Femur (tissue), 1 donor: ENCODE data around the gene CCDC178.

ENCODE experiments used
- DNase-seq: peaks from one replicate; pipeline ENCODE4 v3.0.0-alpha.2; 2017

Gene CCDC178

DNA sequence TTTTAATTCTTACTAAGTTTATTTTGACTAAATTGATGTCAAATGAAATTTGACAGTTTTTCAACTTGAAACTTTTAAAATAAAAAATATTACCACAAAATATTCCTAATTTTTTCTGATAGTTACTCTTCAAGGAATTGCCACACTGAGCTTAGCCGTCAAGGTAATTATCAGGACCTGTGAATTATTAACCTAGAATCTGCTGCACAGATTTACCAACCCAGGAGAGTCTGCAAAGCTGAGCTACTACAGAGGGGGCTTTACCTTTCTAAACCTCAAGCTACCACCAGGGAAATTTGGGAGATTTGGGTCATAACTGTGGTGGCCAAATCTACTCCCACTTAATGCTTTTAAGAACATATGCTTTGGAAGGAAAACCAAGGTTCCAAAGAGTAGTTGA lies 324.6 kb downstream of the CCDC178 start:
- DNase-seq, result no peak

GRCh38 chr18:33115476-33115875 lies 325.0 kb downstream of the CCDC178 start:
- no peak for DNase-seq

- no peak for DNase-seq
These were observed 325.8 kb downstream of the CCDC178 start for GRCh38 chr18:33114749-33115148.

DNA sequence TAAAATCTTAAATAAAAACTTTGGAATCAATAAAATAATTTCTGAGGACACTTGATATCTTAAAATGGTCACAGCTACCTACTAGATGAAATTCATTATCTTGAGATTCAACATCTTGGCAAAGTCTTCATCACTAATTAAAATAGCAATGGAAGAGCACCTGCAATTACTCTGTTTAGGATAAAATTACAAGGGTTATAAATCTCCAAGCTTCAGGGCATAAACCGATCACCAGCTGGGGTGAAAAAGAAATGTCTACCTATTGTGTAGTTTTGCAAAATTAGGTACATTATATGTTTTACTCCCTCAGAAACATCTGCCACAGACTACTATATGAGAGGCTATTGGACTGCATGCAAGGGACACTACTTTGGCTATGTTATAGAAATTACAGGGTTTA lies 327.1 kb downstream of the CCDC178 start:
- DNase-seq, result no peak

DNA sequence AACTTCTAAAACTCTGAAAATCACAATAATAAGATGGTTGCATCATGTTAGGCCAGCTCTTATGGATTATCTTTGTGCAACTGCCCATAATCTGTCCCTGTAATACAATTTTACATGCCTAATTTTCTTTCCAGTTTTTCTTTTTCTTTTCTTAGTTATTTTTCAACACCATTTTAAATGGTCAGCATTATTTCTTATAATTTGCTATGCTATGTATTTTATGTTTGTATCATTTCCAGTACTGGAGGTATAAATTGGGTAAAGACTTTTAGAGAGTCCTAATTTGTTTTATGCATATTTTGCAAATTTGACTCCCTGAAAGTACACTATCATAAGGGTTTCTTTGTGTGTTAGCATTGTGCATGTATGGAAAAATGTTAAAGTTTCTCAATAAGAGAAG lies 333.0 kb downstream of the CCDC178 start:
- no peak for DNase-seq

DNA sequence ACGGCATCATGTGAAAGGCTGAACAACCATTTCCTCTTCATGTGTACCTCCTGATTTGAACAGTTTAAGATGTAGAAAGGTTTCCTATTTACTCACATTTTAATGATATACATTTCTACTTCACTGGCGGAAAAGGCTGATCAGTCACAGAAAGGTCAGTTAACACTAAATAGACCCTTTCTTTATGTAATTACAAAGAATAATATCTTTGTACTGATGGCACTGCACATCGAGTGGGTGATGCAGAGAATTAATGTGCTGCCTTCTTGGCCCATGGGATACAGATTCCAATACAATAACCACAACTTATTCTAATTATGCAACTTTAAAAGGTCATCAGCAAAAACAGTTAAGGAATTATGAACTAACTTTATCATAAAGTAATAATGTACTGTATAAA lies 339.2 kb downstream of the CCDC178 start:
- no peak for DNase-seq

GRCh38 chr18:33099626-33100025 lies 340.9 kb downstream of the CCDC178 start:
- no peak for DNase-seq

GRCh38 chr18:33097126-33097525 lies 343.4 kb downstream of the CCDC178 start:
- no peak for DNase-seq

DNA sequence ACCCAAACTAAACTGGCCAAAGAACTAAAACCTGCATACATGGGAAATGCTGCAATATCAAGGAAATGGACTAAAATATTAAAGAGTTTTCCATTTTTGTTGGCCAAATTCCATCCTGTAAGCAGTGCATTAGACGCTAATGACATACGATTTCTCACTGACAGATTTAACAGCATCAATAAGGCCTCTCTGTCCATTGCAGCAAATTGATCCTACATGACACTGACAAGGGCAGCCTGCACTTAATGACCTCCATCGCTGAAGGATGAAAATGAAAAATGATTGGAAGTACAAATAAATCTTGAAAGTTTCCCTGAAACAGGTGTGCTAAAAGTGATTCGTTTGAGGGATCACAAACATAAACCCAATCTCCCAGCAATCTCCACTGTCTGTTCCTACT lies 350.1 kb downstream of the CCDC178 start:
- DNase-seq, result no peak

DNA sequence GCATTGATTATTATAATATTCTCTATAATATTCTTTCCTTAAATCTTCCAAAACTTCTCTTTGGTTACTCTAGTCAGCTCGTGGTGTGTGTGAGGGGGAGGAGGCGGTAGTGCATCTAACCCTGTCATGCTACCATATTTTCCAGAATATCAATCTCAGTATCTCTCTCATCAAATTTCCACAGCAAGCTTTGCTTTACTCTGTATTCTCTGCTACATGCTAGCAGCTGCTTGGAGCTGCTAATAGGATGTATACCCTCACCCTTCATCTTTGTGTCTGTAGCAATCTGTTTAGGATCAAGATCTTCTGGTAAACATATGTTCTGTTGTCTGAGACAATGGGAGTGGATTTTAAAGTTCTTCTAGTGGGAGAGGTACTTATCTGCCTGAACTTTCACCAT lies 363.9 kb downstream of the CCDC178 start:
- no peak for DNase-seq

- no peak for DNase-seq
These were observed 366.4 kb downstream of the CCDC178 start for GRCh38 chr18:33074125-33074524.

GRCh38 chr18:33062834-33063364 lies 377.6 kb downstream of the CCDC178 start:
- no peak for DNase-seq

GRCh38 chr18:33052886-33053285 lies 387.6 kb downstream of the CCDC178 start:
- no peak for DNase-seq

DNA sequence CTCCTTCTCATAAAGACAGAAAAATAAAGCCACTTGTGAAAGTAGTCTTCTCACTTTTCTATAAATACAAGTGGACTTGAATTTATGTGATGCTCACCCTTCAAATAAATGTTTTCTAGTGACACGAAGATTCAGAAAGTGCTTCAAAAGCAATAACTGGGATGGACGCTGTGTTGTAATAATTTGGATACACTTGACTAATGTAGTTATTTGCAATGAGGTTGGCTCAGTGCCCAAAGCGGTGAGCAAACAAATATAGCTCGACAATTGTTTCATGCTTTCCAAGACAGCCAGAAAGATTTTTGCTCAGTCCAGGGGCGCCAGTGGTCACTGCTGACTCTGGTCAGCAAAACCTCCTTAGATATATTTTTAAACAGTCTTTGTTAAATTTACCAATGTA lies 389.1 kb downstream of the CCDC178 start:
- no peak for DNase-seq

DNA sequence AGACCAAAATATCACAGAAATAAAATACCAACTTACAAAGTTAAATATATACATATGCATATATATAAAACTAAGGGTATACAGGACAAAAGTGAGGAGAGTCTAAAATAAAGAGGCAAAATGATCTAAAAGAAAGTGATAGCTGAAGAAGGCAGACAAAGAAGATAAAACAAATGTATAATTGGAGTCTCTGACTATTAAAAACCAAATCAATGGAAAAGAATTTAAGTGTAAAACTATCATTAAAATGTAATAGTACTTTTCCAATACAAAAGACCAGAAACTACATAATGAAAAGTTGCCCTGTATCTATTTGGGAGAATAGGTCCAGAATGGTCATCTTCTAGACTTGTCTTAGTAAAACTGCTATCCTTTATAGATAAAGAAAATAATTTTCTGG lies 400.3 kb downstream of the CCDC178 start:
- no peak for DNase-seq

DNA sequence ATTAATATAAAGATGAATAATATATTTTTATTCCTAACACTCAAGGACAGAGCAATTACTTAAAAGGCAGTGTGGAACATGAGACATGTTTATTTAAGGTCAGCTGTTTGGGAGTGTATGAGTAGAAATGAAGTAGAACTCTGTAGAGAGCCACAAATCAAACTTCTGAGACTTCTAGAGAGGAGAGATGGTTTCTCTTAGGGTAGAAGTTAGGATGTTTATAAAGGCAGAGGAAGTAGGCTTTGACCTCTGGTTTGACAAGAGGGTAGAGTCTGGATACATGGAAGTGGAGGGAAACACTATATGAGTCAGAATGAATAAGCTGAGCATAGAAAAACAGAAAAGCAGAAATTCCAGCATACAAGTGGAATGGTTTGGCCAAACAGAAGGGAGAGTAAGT lies 405.6 kb downstream of the CCDC178 start:
- DNase-seq, result no peak

GRCh38 chr18:33034212-33034611 lies 406.3 kb downstream of the CCDC178 start:
- DNase-seq, result no peak

- DNase-seq, result no peak
These were observed 418.2 kb downstream of the CCDC178 start for GRCh38 chr18:33022370-33022769.

GRCh38 chr18:33020877-33021276 lies 419.6 kb downstream of the CCDC178 start:
- no peak for DNase-seq

GRCh38 chr18:33014060-33014796 lies 426.3 kb downstream of the CCDC178 start:
- DNase-seq, result no peak

GRCh38 chr18:33010149-33010548 lies 430.4 kb downstream of the CCDC178 start:
- DNase-seq, result no peak

GRCh38 chr18:32998921-32999320 lies 441.6 kb downstream of the CCDC178 start:
- no peak for DNase-seq

GRCh38 chr18:32998285-32998684 lies 442.2 kb downstream of the CCDC178 start:
- no peak for DNase-seq

- no peak for DNase-seq
These were observed 456.8 kb downstream of the CCDC178 start for GRCh38 chr18:32983721-32984120.

GRCh38 chr18:32980896-32981295 lies 459.6 kb downstream of the CCDC178 start:
- no peak for DNase-seq
